HL-60 (cell line): ENCODE data around the gene AMH.

Experiments
- POLR2AphosphoS5 ChIP-seq: IDR thresholded peaks from 2 replicates; pipeline ENCODE4 v1.6.1; 2012; ENCODE audit warnings: low read depth
- TF ChIP-seq, protein P1 (sequence below): IDR thresholded peaks from one replicate; pipeline ENCODE4 v1.5.1; 2011; ENCODE audit warnings: low read length, control low read depth, inconsistent platforms; ENCODE audit not compliant: insufficient read depth

DNA sequence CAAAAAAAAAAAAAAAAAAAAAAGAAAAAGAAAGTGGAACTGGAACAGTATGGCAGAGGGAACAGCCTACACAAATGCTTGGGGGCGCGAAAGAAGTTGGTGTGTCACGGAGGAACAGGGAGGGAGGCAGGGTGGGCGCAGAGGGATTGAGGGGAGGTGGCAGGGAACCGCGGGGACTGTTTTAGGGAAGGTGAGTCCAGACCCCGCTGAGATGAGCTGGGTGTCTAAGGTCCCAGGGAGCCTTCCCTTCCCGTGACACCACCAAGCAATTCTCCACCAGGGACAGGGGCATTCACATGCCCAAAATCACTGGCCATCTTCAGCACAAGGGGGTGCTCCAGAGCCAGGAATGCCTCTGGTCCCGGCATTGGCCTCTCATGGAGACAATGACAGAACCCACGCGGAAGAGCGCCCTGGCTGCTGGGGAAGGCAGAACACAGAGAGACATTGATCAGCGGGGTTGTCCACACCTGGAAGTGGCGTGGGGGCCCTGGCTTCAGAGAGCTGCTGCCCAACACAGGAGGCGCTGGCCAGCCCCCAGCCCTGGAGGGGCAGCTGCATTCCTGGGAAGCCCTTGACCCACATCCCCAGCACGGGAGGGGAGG, 25.9 kb downstream of the AMH start:
- TF ChIP-seq, protein P1, sequence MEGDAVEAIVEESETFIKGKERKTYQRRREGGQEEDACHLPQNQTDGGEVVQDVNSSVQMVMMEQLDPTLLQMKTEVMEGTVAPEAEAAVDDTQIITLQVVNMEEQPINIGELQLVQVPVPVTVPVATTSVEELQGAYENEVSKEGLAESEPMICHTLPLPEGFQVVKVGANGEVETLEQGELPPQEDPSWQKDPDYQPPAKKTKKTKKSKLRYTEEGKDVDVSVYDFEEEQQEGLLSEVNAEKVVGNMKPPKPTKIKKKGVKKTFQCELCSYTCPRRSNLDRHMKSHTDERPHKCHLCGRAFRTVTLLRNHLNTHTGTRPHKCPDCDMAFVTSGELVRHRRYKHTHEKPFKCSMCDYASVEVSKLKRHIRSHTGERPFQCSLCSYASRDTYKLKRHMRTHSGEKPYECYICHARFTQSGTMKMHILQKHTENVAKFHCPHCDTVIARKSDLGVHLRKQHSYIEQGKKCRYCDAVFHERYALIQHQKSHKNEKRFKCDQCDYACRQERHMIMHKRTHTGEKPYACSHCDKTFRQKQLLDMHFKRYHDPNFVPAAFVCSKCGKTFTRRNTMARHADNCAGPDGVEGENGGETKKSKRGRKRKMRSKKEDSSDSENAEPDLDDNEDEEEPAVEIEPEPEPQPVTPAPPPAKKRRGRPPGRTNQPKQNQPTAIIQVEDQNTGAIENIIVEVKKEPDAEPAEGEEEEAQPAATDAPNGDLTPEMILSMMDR, result peak; percentile 29
- peak; percentile 40; the same call in 1 of the 2 replicates for TF ChIP-seq POLR2AphosphoS5
